Left ventricle myocardium inferior (tissue), 1 donor: Measurements from ENCODE around the gene KCNQ2. TPM values are rescaled to one million over a fixed set of nuclear protein-coding genes. Genes with fewer than 3 reads are reported as not detected.

Experiments used
- DNase-seq: peaks from one replicate; pipeline ENCODE4 v3.0.0-alpha.2; 2020
- H3K27ac ChIP-seq: fragments of 200-600 bp; replicated peaks from 2 replicates; pipeline ENCODE4 v1.8.0; 2021
- H3K27me3 ChIP-seq: fragments of 200-600 bp; 2 replicates; pipeline ENCODE4 v1.8.0; 2021; ENCODE audit warnings: low read depth
- H3K36me3 ChIP-seq: fragments of 200-600 bp; 2 replicates; pipeline ENCODE4 v1.8.0; 2021
- H3K4me1 ChIP-seq: fragments of 200-600 bp; 2 replicates; pipeline ENCODE4 v1.8.0; 2021
- H3K4me3 ChIP-seq: fragments of 200-600 bp; 2 replicates; pipeline ENCODE4 v1.8.0; 2021; ENCODE audit warnings: mild to moderate bottlenecking, moderate library complexity
- H3K9me3 ChIP-seq: fragments of 200-600 bp; replicated peaks from 2 replicates; pipeline ENCODE4 v1.8.0; 2021
- intact Hi-C: fragments of 100-400 bp; cut with micrococcal nuclease; formaldehyde crosslinking; loops from one replicate; pipeline ENCODE4 v1.11.0; 2022
- total RNA-seq: library from RNA; stranded (reverse); fragmentation: NEBNext Ultra II Directional; extraction: Animal tissue kit (Norgen Biotek cat#: 25700); gene quantifications from one replicate; pipeline ENCODE4 v1.2.1, GENCODE V29; 2021
- TF ChIP-seq, protein P1 (sequence below): fragments of 200-600 bp; IDR thresholded peaks from 2 replicates; pipeline ENCODE4 v1.8.0; 2021; ENCODE audit warnings: antibody characterized with exemption, mild to moderate bottlenecking, borderline replicate concordance
- donor health status: DM: no; HTN: yes; CAD: no; lungs with severe emphysema.

KCNQ2 gene
- total RNA-seq, 1 donor from 2014 or later = 2.3 TPM

DNA sequence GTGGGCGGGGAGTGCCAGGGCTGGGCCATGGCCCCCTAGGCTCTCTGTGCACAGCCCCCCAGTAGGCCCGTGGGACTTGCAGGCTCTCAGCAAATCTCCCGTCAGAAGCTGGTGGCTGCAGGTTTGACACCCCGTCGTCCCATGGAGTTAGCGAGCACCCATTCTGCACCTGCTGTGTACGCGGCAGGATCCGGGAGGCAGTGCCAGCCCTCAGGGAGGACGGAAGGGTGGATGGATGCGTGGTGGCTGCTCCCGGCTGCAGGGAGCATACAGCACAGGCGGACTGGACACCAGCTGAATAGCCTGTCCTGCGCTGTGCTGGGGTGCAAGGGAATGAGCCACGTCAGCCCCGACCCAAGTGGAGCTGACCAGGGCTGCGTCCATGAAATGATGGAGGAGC, 78.9 kb downstream of the KCNQ2 start:
- Histone ChIP-seq H3K27me3 (peaks cover 76% of the 10 kb centered on the region), H3K36me3 (no peaks in the 10 kb centered on the region), H3K27ac (no peak overlapping the region), H3K4me1 (no peaks in the 10 kb centered on the region), H3K9me3 (peaks cover 28% of the 10 kb centered on the region), H3K4me3 (no peak overlapping the region)
- intact Hi-C loops = no loop called here
- no peak for DNase-seq
- TF ChIP-seq, protein P1, sequence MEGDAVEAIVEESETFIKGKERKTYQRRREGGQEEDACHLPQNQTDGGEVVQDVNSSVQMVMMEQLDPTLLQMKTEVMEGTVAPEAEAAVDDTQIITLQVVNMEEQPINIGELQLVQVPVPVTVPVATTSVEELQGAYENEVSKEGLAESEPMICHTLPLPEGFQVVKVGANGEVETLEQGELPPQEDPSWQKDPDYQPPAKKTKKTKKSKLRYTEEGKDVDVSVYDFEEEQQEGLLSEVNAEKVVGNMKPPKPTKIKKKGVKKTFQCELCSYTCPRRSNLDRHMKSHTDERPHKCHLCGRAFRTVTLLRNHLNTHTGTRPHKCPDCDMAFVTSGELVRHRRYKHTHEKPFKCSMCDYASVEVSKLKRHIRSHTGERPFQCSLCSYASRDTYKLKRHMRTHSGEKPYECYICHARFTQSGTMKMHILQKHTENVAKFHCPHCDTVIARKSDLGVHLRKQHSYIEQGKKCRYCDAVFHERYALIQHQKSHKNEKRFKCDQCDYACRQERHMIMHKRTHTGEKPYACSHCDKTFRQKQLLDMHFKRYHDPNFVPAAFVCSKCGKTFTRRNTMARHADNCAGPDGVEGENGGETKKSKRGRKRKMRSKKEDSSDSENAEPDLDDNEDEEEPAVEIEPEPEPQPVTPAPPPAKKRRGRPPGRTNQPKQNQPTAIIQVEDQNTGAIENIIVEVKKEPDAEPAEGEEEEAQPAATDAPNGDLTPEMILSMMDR = no peak

DNA sequence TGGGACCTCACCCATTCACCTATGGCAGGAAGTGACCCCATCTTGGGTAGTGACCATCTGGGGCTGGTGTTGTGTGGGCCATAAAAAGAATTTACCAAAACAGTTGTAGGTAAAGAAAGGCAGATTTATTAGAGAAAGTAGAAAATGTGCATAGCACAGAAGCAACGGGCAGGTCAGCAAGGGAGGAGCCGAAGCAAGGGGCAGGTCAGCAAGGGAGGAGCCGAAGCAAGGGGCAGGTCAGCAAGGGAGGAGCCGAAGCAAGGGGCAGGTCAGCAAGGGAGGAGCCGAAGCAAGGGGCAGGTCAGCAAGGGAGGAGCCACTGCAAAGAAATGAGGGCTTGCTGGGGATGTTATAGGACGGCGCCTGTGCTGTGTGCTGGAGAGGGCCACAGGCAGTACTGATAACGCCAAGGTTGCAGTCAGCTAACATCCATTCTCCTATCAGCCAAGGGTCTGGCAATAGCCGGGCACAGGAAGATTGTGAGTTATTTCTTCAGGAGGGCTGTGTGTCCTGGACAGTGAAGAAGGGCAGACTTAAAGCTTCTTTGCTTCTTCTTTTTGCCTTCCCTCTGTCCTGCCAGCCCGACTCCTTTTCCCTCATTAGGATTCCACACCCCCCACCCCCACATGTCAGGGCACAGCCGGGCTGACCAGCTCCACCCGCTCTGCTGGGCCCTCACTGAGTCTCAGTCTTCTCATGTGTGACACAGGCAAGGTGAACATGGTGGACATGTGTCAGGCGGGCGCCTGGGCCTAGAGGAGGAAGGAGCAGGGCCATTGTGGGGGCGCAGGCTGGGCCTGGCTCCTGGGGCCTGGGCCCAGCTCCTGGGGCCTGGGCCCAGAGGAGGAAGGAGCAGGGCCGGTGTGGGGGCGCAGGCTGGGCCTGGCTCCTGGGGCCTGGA, 79.7 kb downstream of the KCNQ2 start:
- Histone ChIP-seq H3K27me3 (peaks cover 68% of the 10 kb centered on the region), H3K4me3 (no peak overlapping the region), H3K4me1 (no peaks in the 10 kb centered on the region), H3K9me3 (peaks cover 28% of the 10 kb centered on the region), H3K27ac (no peak overlapping the region), H3K36me3 (no peaks in the 10 kb centered on the region)
- DNase-seq = no peak
- TF ChIP-seq, protein P1 = no peak
- intact Hi-C loops = no loop called here

DNA sequence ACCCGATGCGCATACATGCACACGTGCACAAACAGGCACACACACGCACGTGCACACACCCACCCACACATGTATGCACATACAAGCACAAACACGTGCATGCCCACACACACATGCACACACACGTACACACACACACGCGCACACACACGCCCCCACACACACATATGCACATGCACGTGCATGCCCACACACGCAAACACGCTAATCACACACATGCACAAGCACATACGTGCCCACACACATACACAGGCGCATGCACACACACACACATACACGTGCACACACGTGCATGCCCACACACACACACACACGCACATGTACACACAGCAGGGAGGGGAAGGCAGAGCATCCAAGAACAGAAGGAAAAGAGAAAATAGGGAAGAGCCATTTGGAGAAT, 84.5 kb downstream of the KCNQ2 start:
- Histone ChIP-seq H3K27ac (no peak overlapping the region), H3K36me3 (no peaks in the 10 kb centered on the region), H3K9me3 (peaks cover 46% of the 10 kb centered on the region), H3K4me1 (no peaks in the 10 kb centered on the region), H3K4me3 (no peak overlapping the region), H3K27me3 (peaks cover 38% of the 10 kb centered on the region)
- DNase-seq = no peak
- TF ChIP-seq, protein P1 = no peak
- intact Hi-C loops = no loop called here

DNA sequence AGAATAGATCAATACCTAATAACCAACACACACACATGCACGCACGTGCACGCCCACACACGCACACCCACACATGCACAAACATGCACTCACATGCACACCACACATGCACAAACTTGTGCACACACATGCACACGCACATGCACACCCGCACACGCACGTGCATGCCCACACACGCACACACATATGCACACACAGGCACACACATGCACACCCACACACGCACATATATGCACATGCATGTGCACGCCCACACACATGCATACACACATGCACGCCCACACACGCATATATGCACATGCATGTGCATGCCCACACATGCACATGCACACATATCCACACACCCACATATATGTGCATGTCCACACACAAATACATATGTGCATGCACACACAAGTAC, 85.1 kb downstream of the KCNQ2 start:
- no peak overlapping the region for H3K27ac ChIP-seq
- no peak overlapping the region for H3K4me3 ChIP-seq
- intact Hi-C loops = no loop called here
- TF ChIP-seq, protein P1 = no peak
- no peak for DNase-seq
- no peaks in the 10 kb centered on the region for H3K36me3 ChIP-seq
- H3K9me3 ChIP-seq = peaks cover 46% of the 10 kb centered on the region
- peaks cover 38% of the 10 kb centered on the region for H3K27me3 ChIP-seq
- H3K4me1 ChIP-seq = no peaks in the 10 kb centered on the region

DNA sequence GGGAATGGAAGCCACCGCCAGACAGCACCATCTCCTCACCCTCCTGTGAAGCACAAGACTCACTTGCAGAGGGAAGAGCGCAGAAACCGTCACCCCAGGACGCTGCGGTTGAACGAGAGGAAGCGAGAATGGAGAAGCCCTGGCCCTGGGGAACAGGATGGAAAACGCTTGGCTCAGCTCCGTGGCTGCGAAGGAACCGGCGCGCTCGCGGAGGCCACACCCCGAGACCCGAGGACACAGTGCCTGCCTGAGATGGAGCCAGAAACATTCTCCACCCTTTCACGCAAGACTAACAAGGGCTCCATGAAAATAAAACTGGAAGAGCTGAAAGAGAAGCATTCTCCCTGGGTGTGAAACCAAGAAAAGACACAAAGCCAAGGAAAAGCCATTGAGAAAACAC, 86.0 kb downstream of the KCNQ2 start:
- intact Hi-C loops = no loop called here
- DNase-seq = no peak
- TF ChIP-seq, protein P1 = no peak

More for the DNA sequence above, 86.0 kb downstream of the KCNQ2 start:
- H3K4me1 ChIP-seq = no peaks in the 10 kb centered on the region
- no peak overlapping the region for H3K27ac ChIP-seq
- peaks cover 42% of the 10 kb centered on the region for H3K9me3 ChIP-seq
- peaks cover 38% of the 10 kb centered on the region for H3K27me3 ChIP-seq
- no peak overlapping the region for H3K4me3 ChIP-seq
- no peaks in the 10 kb centered on the region for H3K36me3 ChIP-seq
